Rectal smooth muscle tissue (tissue), 1 donor: ENCODE data around the gene ZNRD2.
"Not testable (repeated sequence)": the region's sequence is repeated elsewhere in the genome, so short reads cannot be mapped to it uniquely, and the experiment has no call there.

Experiments used
- H3K27ac ChIP-seq: one replicate; pipeline ENCODE4 v1.7.0; 2013; ENCODE audit warnings: low read depth, low read length, inconsistent platforms
- H3K27me3 ChIP-seq: one replicate; pipeline ENCODE4 v1.7.0; 2013; ENCODE audit warnings: low read length; ENCODE audit not compliant: control insufficient read depth, insufficient read depth
- H3K36me3 ChIP-seq: one replicate; pipeline ENCODE4 v1.7.0; 2013; ENCODE audit warnings: low read length; ENCODE audit not compliant: control insufficient read depth, insufficient read depth
- H3K4me1 ChIP-seq: one replicate; pipeline ENCODE4 v1.7.0; 2013; ENCODE audit warnings: low read length; ENCODE audit not compliant: control insufficient read depth, insufficient read depth
- H3K4me3 ChIP-seq: one replicate; pipeline ENCODE4 v1.7.0; 2013; ENCODE audit warnings: low read length
- H3K9ac ChIP-seq: one replicate; pipeline ENCODE4 v1.7.0; 2013; ENCODE audit warnings: low read length

Gene ZNRD2

GRCh38 chr11:65560555-65561418 lies 9.5 kb upstream of the ZNRD2 start:
- Histone ChIP-seq H3K27me3 (no peaks in the 10 kb centered on the region), H3K4me1 (peaks cover 28% of the 10 kb centered on the region), H3K4me3 (no peak overlapping the region), H3K36me3 (no peaks in the 10 kb centered on the region), H3K9ac (no peak overlapping the region), H3K27ac (peak overlapping the region; percentile 74)

GRCh38 chr11:65562020-65562419 lies 8.3 kb upstream of the ZNRD2 start:
- Histone ChIP-seq H3K27ac (no peak overlapping the region), H3K4me1 (peaks cover 23% of the 10 kb centered on the region)

GRCh38 chr11:65562788-65563187 lies 7.5 kb upstream of the ZNRD2 start:
- no peaks in the 10 kb centered on the region for H3K36me3 ChIP-seq
- H3K27me3 ChIP-seq = no peaks in the 10 kb centered on the region
- no peak overlapping the region for H3K4me3 ChIP-seq
- H3K9ac ChIP-seq = no peak overlapping the region
- peaks cover 22% of the 10 kb centered on the region for H3K4me1 ChIP-seq
- H3K27ac ChIP-seq = no peak overlapping the region

More at GRCh38 chr11:65562020-65562419, 8.3 kb upstream of the ZNRD2 start:
- H3K9ac ChIP-seq = no peak overlapping the region
- no peak overlapping the region for H3K4me3 ChIP-seq
- no peaks in the 10 kb centered on the region for H3K27me3 ChIP-seq
- H3K36me3 ChIP-seq = no peaks in the 10 kb centered on the region

GRCh38 chr11:65563601-65564000 lies 6.7 kb upstream of the ZNRD2 start:
- no peaks in the 10 kb centered on the region for H3K36me3 ChIP-seq
- no peaks in the 10 kb centered on the region for H3K27me3 ChIP-seq
- H3K4me3 ChIP-seq = no peak overlapping the region
- peak overlapping the region; percentile 27 for H3K9ac ChIP-seq
- H3K4me1 ChIP-seq = peaks cover 26% of the 10 kb centered on the region
- no peak overlapping the region for H3K27ac ChIP-seq

- H3K4me1 ChIP-seq = peaks cover 25% of the 10 kb centered on the region
- H3K9ac ChIP-seq, H3K36me3 ChIP-seq, H3K27me3 ChIP-seq, H3K27ac ChIP-seq, H3K4me3 ChIP-seq: not testable (repeated sequence)
These were observed 5.3 kb upstream of the ZNRD2 start for GRCh38 chr11:65564879-65565559.

- Histone ChIP-seq H3K4me3 (no peak overlapping the region), H3K27ac (no peak overlapping the region), H3K9ac (no peak overlapping the region), H3K4me1 (peaks cover 18% of the 10 kb centered on the region), H3K27me3 (no peaks in the 10 kb centered on the region), H3K36me3 (no peaks in the 10 kb centered on the region)
These were observed 4.4 kb upstream of the ZNRD2 start for GRCh38 chr11:65565624-65566453.

GRCh38 chr11:65569164-65569972 lies 909 bp upstream of the ZNRD2 start:
- no peaks in the 10 kb centered on the region for H3K27me3 ChIP-seq
- peak overlapping the region; percentile 95 for H3K27ac ChIP-seq
- H3K36me3 ChIP-seq = no peaks in the 10 kb centered on the region
- H3K4me3 ChIP-seq = peak overlapping the region; percentile 98
- H3K9ac ChIP-seq = peak overlapping the region; percentile 79
- peaks cover 34% of the 10 kb centered on the region for H3K4me1 ChIP-seq

- Histone ChIP-seq H3K9ac (no peak overlapping the region), H3K27me3 (no peaks in the 10 kb centered on the region), H3K27ac (peak overlapping the region; percentile 87), H3K36me3 (no peaks in the 10 kb centered on the region), H3K4me3 (peak overlapping the region; percentile 98), H3K4me1 (peaks cover 40% of the 10 kb centered on the region)
These were observed 1.1 kb downstream of the ZNRD2 start for GRCh38 chr11:65571420-65571819.

- Histone ChIP-seq H3K9ac (peak overlapping the region; percentile 27), H3K27me3 (no peaks in the 10 kb centered on the region), H3K4me3 (peak overlapping the region; percentile 98), H3K27ac (peak overlapping the region; percentile 87), H3K4me1 (peaks cover 40% of the 10 kb centered on the region), H3K36me3 (no peaks in the 10 kb centered on the region)
These were observed 1.7 kb downstream of the ZNRD2 start for GRCh38 chr11:65571940-65572339.

GRCh38 chr11:65572356-65573051 lies 2.2 kb downstream of the ZNRD2 start, which contains the start of gene FAM89B:
TSS of gene FAM89B (plus strand) at chr11:65572538. CDS start at chr11:65572670, 132 bp downstream.
- H3K36me3 ChIP-seq = no peaks in the 10 kb centered on the region
- peak within 1 kb of the TSS; percentile 87 for H3K27ac ChIP-seq
- H3K27me3 ChIP-seq = no peaks in the 10 kb centered on the region
- H3K4me1 ChIP-seq = peaks cover 40% of the 10 kb centered on the region
- peak within 1 kb of the TSS; percentile 71 for H3K9ac ChIP-seq
- H3K4me3 ChIP-seq = peak within 1 kb of the TSS; percentile 98

GRCh38 chr11:65573391-65574079 lies 3.3 kb downstream of the ZNRD2 start:
- Histone ChIP-seq H3K36me3 (no peaks in the 10 kb centered on the region), H3K27ac (peak overlapping the region; percentile 87), H3K4me3 (peak overlapping the region; percentile 98), H3K9ac (peak overlapping the region; percentile 24), H3K27me3 (no peaks in the 10 kb centered on the region), H3K4me1 (peaks cover 44% of the 10 kb centered on the region)
